Muscle layer of duodenum (tissue), 2 donors: ENCODE measurements around the gene GNA15.
"Not testable (repeated sequence)": the region's sequence is repeated elsewhere in the genome, so short reads cannot be mapped to it uniquely, and the experiment has no call there.

Experiments
- H3K27ac ChIP-seq: one replicate; pipeline ENCODE4 v1.7.0; 2013; ENCODE audit warnings: mild to moderate bottlenecking, low read length
- H3K27me3 ChIP-seq: one replicate; pipeline ENCODE4 v1.7.0; 2013; ENCODE audit warnings: low read depth, mild to moderate bottlenecking, control low read depth, low read length
- H3K36me3 ChIP-seq, 2 donors: one replicate each; pipeline ENCODE4 v1.7.0; 2013; ENCODE audit warnings: low read length in 2 of 2, control low read depth in 1 of 2, mild to moderate bottlenecking in 1 of 2; ENCODE audit not compliant: insufficient read depth in 2 of 2, control insufficient read depth in 1 of 2
- H3K4me1 ChIP-seq, 2 donors: one replicate each; pipeline ENCODE4 v1.7.0; 2013; ENCODE audit warnings: low read length in 2 of 2, mild to moderate bottlenecking in 2 of 2, control low read depth in 1 of 2, moderate library complexity in 1 of 2; ENCODE audit not compliant: insufficient read depth in 2 of 2, control insufficient read depth in 1 of 2
- H3K4me3 ChIP-seq, 2 donors: one replicate each; pipeline ENCODE4 v1.7.0; 2013; ENCODE audit warnings: low read length in 2 of 2, low read depth in 1 of 2, mild to moderate bottlenecking in 1 of 2
- H3K9me3 ChIP-seq, 2 donors: one replicate each; pipeline ENCODE4 v1.7.0; 2013; ENCODE audit warnings: low read length in 2 of 2, control low read depth in 1 of 2, mild to moderate bottlenecking in 1 of 2; ENCODE audit not compliant: control insufficient read depth in 1 of 2
- donor health status: healthy.

The GNA15 gene

GRCh38 chr19:3154447-3154846 lies 18.6 kb downstream of the GNA15 start:
- not testable (repeated sequence) for H3K4me3 ChIP-seq, H3K27me3 ChIP-seq, H3K9me3 ChIP-seq, H3K4me1 ChIP-seq, H3K36me3 ChIP-seq
- H3K27ac ChIP-seq, result peak overlapping the region; percentile 62

- no peaks in the 10 kb centered on the region for H3K27me3 ChIP-seq
- no peak overlapping the region for H3K4me3 ChIP-seq
- H3K27ac ChIP-seq, result peak overlapping the region; percentile 62
- no peaks in the 10 kb centered on the region for H3K9me3 ChIP-seq
- no peaks in the 10 kb centered on the region for H3K4me1 ChIP-seq
- H3K36me3 ChIP-seq, result peaks cover 0 to 2% of the 10 kb centered on the region in 2 donors
Measured at GRCh38 chr19:3154957-3155736, 19.3 kb downstream of the GNA15 start.

GRCh38 chr19:3157096-3157845 lies 21.4 kb downstream of the GNA15 start:
- H3K4me3 ChIP-seq, result no peak overlapping the region
- no peaks in the 10 kb centered on the region for H3K27me3 ChIP-seq
- no peaks in the 10 kb centered on the region for H3K9me3 ChIP-seq
- H3K4me1 ChIP-seq, result no peaks in the 10 kb centered on the region
- H3K36me3 ChIP-seq, result peaks cover 0 to 4% of the 10 kb centered on the region in 2 donors
- H3K27ac ChIP-seq, result no peak overlapping the region

- H3K9me3 ChIP-seq, result no peaks in the 10 kb centered on the region
- no peak overlapping the region for H3K4me3 ChIP-seq
- no peak overlapping the region for H3K27ac ChIP-seq
- peaks cover 0 to 4% of the 10 kb centered on the region in 2 donors for H3K36me3 ChIP-seq
- H3K27me3 ChIP-seq, result no peaks in the 10 kb centered on the region
- no peaks in the 10 kb centered on the region for H3K4me1 ChIP-seq
Measured at GRCh38 chr19:3159565-3159964, 23.7 kb downstream of the GNA15 start.

- no peak overlapping the region for H3K27ac ChIP-seq
- H3K27me3 ChIP-seq, result no peaks in the 10 kb centered on the region
- H3K4me3 ChIP-seq, result no peak overlapping the region
- peaks cover 0 to 4% of the 10 kb centered on the region in 2 donors for H3K36me3 ChIP-seq
- no peaks in the 10 kb centered on the region for H3K4me1 ChIP-seq
- H3K9me3 ChIP-seq, result no peaks in the 10 kb centered on the region
Measured at GRCh38 chr19:3160219-3160618, 24.4 kb downstream of the GNA15 start.

- H3K4me3 ChIP-seq, result no peak overlapping the region
- H3K9me3 ChIP-seq, result no peaks in the 10 kb centered on the region
- peaks cover 0 to 4% of the 10 kb centered on the region in 2 donors for H3K36me3 ChIP-seq
- H3K27ac ChIP-seq, result no peak overlapping the region
- no peaks in the 10 kb centered on the region for H3K27me3 ChIP-seq
- H3K4me1 ChIP-seq, result no peaks in the 10 kb centered on the region
Measured at GRCh38 chr19:3161453-3161852, 25.6 kb downstream of the GNA15 start.

GRCh38 chr19:3162418-3163229 lies 26.8 kb downstream of the GNA15 start:
- Histone ChIP-seq H3K9me3 (no peaks in the 10 kb centered on the region), H3K27me3 (no peaks in the 10 kb centered on the region), H3K27ac (no peak overlapping the region), H3K4me3 (no peak overlapping the region), H3K4me1 (no peaks in the 10 kb centered on the region), H3K36me3 (peaks cover 0 to 4% of the 10 kb centered on the region in 2 donors)

- Histone ChIP-seq H3K4me3 (no peak overlapping the region), H3K27ac (no peak overlapping the region), H3K9me3 (no peaks in the 10 kb centered on the region), H3K4me1 (no peaks in the 10 kb centered on the region), H3K36me3 (peaks cover 0 to 4% of the 10 kb centered on the region in 2 donors), H3K27me3 (no peaks in the 10 kb centered on the region)
Measured at GRCh38 chr19:3163230-3163886, 27.5 kb downstream of the GNA15 start.

- H3K27ac ChIP-seq, result no peak overlapping the region
- no peaks in the 10 kb centered on the region for H3K27me3 ChIP-seq
- H3K9me3 ChIP-seq, result no peaks in the 10 kb centered on the region
- H3K4me3 ChIP-seq, result no peak overlapping the region
- peaks cover 0 to 4% of the 10 kb centered on the region in 2 donors for H3K36me3 ChIP-seq
- no peaks in the 10 kb centered on the region for H3K4me1 ChIP-seq
Measured at GRCh38 chr19:3163943-3164342, 28.1 kb downstream of the GNA15 start.

GRCh38 chr19:3167533-3168272 lies 31.9 kb downstream of the GNA15 start:
- no peaks in the 10 kb centered on the region for H3K9me3 ChIP-seq
- no peaks in the 10 kb centered on the region for H3K27me3 ChIP-seq
- no peaks in the 10 kb centered on the region for H3K36me3 ChIP-seq
- no peaks in the 10 kb centered on the region for H3K4me1 ChIP-seq
- no peak overlapping the region for H3K4me3 ChIP-seq
- no peak overlapping the region for H3K27ac ChIP-seq
